HG03066 (cell line): Measurements from ENCODE around the gene ANGPTL2.
"Not testable (repeated sequence)": the region's sequence is repeated elsewhere in the genome, so short reads cannot be mapped to it uniquely, and the experiment has no call there.

ENCODE experiments used
- ATAC-seq: cut with Tn5 transposase; IDR thresholded peaks from one replicate; pipeline ENCODE4 v1.9.1; 2021; ENCODE audit warnings: low read depth; ENCODE audit not compliant: unreplicated experiment

ANGPTL2 gene

GRCh38 chr9:127122176-127123063, at the start of gene ANGPTL2:
ANGPTL2 (minus strand) TSS chr9:127122635; CDS start chr9:127108731, 13,904 bp downstream.
- ATAC-seq = no peak

- not testable (repeated sequence) for ATAC-seq
These were observed 48.9 kb upstream of the ANGPTL2 start for GRCh38 chr9:127171348-127171747.

- no peak for ATAC-seq
These were observed 48.2 kb upstream of the ANGPTL2 start for GRCh38 chr9:127170652-127171051.

- ATAC-seq = no peak
These were observed 47.7 kb upstream of the ANGPTL2 start for GRCh38 chr9:127170103-127170502.

- no peak for ATAC-seq
These were observed 47.1 kb upstream of the ANGPTL2 start for GRCh38 chr9:127169575-127169883.

GRCh38 chr9:127168756-127169574, 46.5 kb upstream of the ANGPTL2 start:
- ATAC-seq = no peak

- ATAC-seq = no peak
These were observed 45.3 kb upstream of the ANGPTL2 start for GRCh38 chr9:127167560-127168326.

GRCh38 chr9:127166651-127167524, 44.5 kb upstream of the ANGPTL2 start:
- peak; percentile 74 for ATAC-seq

- ATAC-seq = no peak
These were observed 43.7 kb upstream of the ANGPTL2 start for GRCh38 chr9:127166111-127166510.

- no peak for ATAC-seq
These were observed 42.7 kb upstream of the ANGPTL2 start for GRCh38 chr9:127165116-127165515.

- ATAC-seq = no peak
These were observed 41.0 kb upstream of the ANGPTL2 start for GRCh38 chr9:127163409-127163808.

- ATAC-seq = no peak
These were observed 40.5 kb upstream of the ANGPTL2 start for GRCh38 chr9:127162864-127163365.

GRCh38 chr9:127162046-127162863, 39.8 kb upstream of the ANGPTL2 start:
- ATAC-seq = no peak

GRCh38 chr9:127161081-127161624, 38.7 kb upstream of the ANGPTL2 start:
- no peak for ATAC-seq

- ATAC-seq = no peak
These were observed 37.6 kb upstream of the ANGPTL2 start for GRCh38 chr9:127159949-127160610.

GRCh38 chr9:127159325-127159801, 36.9 kb upstream of the ANGPTL2 start:
- ATAC-seq = no peak

GRCh38 chr9:127158786-127159324, 36.4 kb upstream of the ANGPTL2 start:
- ATAC-seq = no peak
